ENCODE data around the gene RGS14. TPM values are rescaled to one million over a fixed set of nuclear protein-coding genes. Genes with fewer than 3 reads are reported as not detected.

The RGS14 gene
- total and polyA plus RNA-seq, 2 donors (not counting 3 experiments of a cell fraction or from before 2014, with no cell fraction given) = 4.3 to 7.3 TPM

DNA sequence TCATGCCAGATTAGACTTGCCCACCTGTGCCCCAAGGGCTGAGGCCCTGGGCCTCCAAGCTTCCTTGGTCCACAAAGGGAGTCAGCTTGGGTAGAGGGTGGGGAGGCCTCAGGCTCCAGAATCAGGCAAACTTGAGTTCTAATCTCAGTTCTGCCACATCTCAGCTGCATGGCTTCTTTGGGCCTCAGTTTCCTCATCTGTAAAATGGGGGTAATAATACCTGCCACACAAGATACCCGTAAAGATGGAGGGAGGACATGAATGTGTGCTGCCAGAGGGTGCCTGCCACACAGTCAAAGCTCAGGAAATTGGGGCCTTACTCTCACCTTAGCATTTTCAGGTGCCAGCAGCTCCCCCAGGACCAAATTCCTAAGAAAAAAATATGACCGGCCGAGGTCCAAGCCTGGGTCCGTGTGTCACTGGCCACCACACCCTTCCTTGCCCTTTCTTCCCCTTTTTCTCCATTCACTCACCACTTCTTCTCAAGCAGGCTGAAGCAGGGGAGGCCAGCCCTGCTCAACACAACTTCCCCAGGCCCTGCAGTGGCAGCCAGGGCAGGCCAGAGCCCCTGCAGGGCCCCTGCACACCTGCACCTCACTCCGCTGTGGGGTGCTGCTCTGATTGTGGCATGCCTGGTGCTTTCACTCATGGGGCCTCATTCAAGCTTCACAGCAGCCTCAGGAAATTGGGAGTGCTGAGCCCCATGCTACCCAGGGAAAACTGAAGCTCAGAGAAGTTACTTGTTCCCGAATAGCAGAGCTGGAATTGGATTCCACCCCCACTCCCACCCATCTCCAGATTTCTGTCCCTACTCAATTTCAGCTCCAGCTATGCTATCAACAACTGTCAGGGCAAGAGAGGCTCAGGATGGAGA lies 3.9 kb downstream of the RGS14 start:
- TF ChIP-seq JUN (IDR thresholded peaks at IDR 0.05; ENCODE audit: borderline replicate concordance, insufficient read depth, insufficient read length, low read depth) (no peak), POLR2A (IDR thresholded peaks at IDR 0.05; ENCODE audit: low read depth, low read length) (no peak), MYC (IDR thresholded peaks at IDR 0.05; ENCODE audit: low read depth, low read length) (no peak), POLR2AphosphoS5 (IDR thresholded peaks at IDR 0.05; ENCODE audit: insufficient read depth, low read depth, low read length) (no peak), GATA2 (IDR thresholded peaks at IDR 0.05; ENCODE audit: insufficient read depth, insufficient read length, low read depth, low read length) (no peak), EZH2 (IDR thresholded peaks at IDR 0.05; ENCODE audit: borderline replicate concordance, low read depth, low read length, severe bottlenecking) (no peak), FOS (IDR thresholded peaks at IDR 0.05; ENCODE audit: borderline replicate concordance, insufficient read depth, low read length) (no peak)
- TF ChIP-seq, protein P1, sequence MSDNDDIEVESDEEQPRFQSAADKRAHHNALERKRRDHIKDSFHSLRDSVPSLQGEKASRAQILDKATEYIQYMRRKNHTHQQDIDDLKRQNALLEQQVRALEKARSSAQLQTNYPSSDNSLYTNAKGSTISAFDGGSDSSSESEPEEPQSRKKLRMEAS (IDR thresholded peaks at IDR 0.05; ENCODE audit: insufficient read depth, insufficient read length) = no peak
- TF ChIP-seq, protein P2, sequence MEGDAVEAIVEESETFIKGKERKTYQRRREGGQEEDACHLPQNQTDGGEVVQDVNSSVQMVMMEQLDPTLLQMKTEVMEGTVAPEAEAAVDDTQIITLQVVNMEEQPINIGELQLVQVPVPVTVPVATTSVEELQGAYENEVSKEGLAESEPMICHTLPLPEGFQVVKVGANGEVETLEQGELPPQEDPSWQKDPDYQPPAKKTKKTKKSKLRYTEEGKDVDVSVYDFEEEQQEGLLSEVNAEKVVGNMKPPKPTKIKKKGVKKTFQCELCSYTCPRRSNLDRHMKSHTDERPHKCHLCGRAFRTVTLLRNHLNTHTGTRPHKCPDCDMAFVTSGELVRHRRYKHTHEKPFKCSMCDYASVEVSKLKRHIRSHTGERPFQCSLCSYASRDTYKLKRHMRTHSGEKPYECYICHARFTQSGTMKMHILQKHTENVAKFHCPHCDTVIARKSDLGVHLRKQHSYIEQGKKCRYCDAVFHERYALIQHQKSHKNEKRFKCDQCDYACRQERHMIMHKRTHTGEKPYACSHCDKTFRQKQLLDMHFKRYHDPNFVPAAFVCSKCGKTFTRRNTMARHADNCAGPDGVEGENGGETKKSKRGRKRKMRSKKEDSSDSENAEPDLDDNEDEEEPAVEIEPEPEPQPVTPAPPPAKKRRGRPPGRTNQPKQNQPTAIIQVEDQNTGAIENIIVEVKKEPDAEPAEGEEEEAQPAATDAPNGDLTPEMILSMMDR (IDR thresholded peaks at IDR 0.05; ENCODE audit: extremely low read depth in 1 of 2, insufficient read depth in 1 of 2, low read depth in 1 of 2, low read length in 2 of 2) = no peak
- H3K4me1 ChIP-seq (ENCODE audit: control insufficient read depth, extremely low read depth, insufficient read depth, low read length) = peaks cover 25% of the 10 kb centered on the region
- DNase-seq (ENCODE audit: low read depth, low spot score) = no peak
- H3K36me3 ChIP-seq (ENCODE audit: control insufficient read depth in 2 of 2, extremely low read depth in 1 of 2, insufficient read depth in 2 of 2, low read length in 2 of 2) = no peaks in the 10 kb centered on the region
- H4K20me1 ChIP-seq (replicated peaks; ENCODE audit: control insufficient read depth, extremely low read depth, insufficient read depth, low read length) = no peaks in the 10 kb centered on the region
- CTCF ChIA-PET = interaction anchor here (1.0 to 2.4 kb wide), 6 partner anchors 9 to 250 kb away, joined by 3 to 15 read pairs (median 6); partner anchors contain the start of gene LMAN2
- no peaks in the 10 kb centered on the region for H3K27me3 ChIP-seq (ENCODE audit: control insufficient read depth in 2 of 2, insufficient read depth in 2 of 2, low read length in 2 of 2)
- no peak overlapping the region for H3K27ac ChIP-seq (ENCODE audit: insufficient read depth, low read depth, low read length)
- POLR2A ChIA-PET = interaction anchor here (1.1 kb wide), 1 partner anchor 11 kb away, joined by 6 read pairs; the partner anchor contains the start of gene LMAN2
- no TSS peak for BruUV-seq (replicated peaks)
- H3K4me3 ChIP-seq (replicated peaks in 1 of 3; ENCODE audit: insufficient read depth in 1 of 3, low read depth in 1 of 3, low read length in 3 of 3) = no peak overlapping the region
- dilution Hi-C loops (cut with MboI; ENCODE audit: extremely low pct_ligation_motif_present, low sequenced_read_pairs) = loop anchor here (5.0 kb wide), 1 partner anchor 39 kb away; no protein-coding TSS in a partner anchor
- H3K9me1 ChIP-seq (replicated peaks; ENCODE audit: control insufficient read depth, extremely low read depth, insufficient read depth, low read length) = no peaks in the 10 kb centered on the region
- H2AFZ ChIP-seq (ENCODE audit: low read depth, low read length) = no peak overlapping the region
- no peaks in the 10 kb centered on the region for H3K9me3 ChIP-seq (replicated peaks; ENCODE audit: control insufficient read depth, insufficient read depth, low read length)
- no peak overlapping the region for H3K9ac ChIP-seq (replicated peaks; ENCODE audit: extremely low read depth, insufficient read depth, low read length)
- no peak for FAIRE-seq
- intact Hi-C loops (cut with micrococcal nuclease) = no loop called here
- no peak overlapping the region for H3K4me2 ChIP-seq (ENCODE audit: insufficient read depth, low read length)
- no peaks in the 10 kb centered on the region for H3K79me2 ChIP-seq (ENCODE audit: control insufficient read depth, insufficient read depth, low read length)
